Liver (tissue), 3 donors: ENCODE data around the gene UNKL.

Source experiments
- EGR1 ChIP-seq, 2 donors: IDR thresholded peaks; 2 replicates each; pipeline ENCODE4 v1.6.1; 2016 to 2018; ENCODE audit warnings: antibody characterized with exemption in 2 of 2, low read depth in 2 of 2
- GABPA ChIP-seq, 2 donors: IDR thresholded peaks in 1 of 2; conservative IDR thresholded peaks in 1 of 2; 2 replicates each; pipeline ENCODE4 v1.6.1; 2016; ENCODE audit warnings: antibody characterized with exemption in 2 of 2, mild to moderate bottlenecking in 1 of 2, moderate library complexity in 1 of 2
- HNF4G ChIP-seq: IDR thresholded peaks from 2 replicates; pipeline ENCODE4 v1.6.1; 2016; ENCODE audit warnings: antibody characterized with exemption
- JUND ChIP-seq, 2 donors: IDR thresholded peaks; 2 replicates each; pipeline ENCODE4 v1.6.1; 2016; ENCODE audit warnings: antibody characterized with exemption in 2 of 2
- RAD21 ChIP-seq, 2 donors: IDR thresholded peaks; 2 replicates each; pipeline ENCODE4 v1.6.1; 2016; ENCODE audit warnings: antibody characterized with exemption in 2 of 2, mild to moderate bottlenecking in 2 of 2
- RXRA ChIP-seq, 2 donors: IDR thresholded peaks; 2 replicates each; pipeline ENCODE4 v1.6.1; 2017 to 2018; ENCODE audit warnings: antibody characterized with exemption in 2 of 2, mild to moderate bottlenecking in 1 of 2
- SP1 ChIP-seq: IDR thresholded peaks from 2 replicates; pipeline ENCODE4 v1.6.1; 2018; ENCODE audit warnings: antibody characterized with exemption, mild to moderate bottlenecking
- TAF1 ChIP-seq: conservative IDR thresholded peaks from 2 replicates; pipeline ENCODE4 v1.6.1; 2016; ENCODE audit warnings: antibody characterized with exemption, mild to moderate bottlenecking
- YY1 ChIP-seq: IDR thresholded peaks from 2 replicates; pipeline ENCODE4 v1.6.1; 2016; ENCODE audit warnings: antibody characterized with exemption, mild to moderate bottlenecking
- TF ChIP-seq, protein P1 (sequence below): fragments of 150-350 bp; IDR thresholded peaks from 2 replicates; pipeline ENCODE4 v1.5.1; 2017; ENCODE audit warnings: improper control_type of control experiment, low read depth, low read length; ENCODE audit not compliant: missing input control
- TF ChIP-seq, protein P2 (sequence below): IDR thresholded peaks from 2 replicates; pipeline ENCODE4 v1.6.1; 2016; ENCODE audit warnings: antibody characterized with exemption, mild to moderate bottlenecking
- TF ChIP-seq, protein P3 (sequence below): IDR thresholded peaks from 2 replicates; pipeline ENCODE4 v1.6.1; 2016; ENCODE audit warnings: antibody characterized with exemption
- TF ChIP-seq, protein P4 (sequence below): IDR thresholded peaks from 2 replicates; pipeline ENCODE4 v1.6.1; 2016; ENCODE audit warnings: antibody characterized with exemption
- donor health status: healthy.
- donor health status: healthy.

DNA sequence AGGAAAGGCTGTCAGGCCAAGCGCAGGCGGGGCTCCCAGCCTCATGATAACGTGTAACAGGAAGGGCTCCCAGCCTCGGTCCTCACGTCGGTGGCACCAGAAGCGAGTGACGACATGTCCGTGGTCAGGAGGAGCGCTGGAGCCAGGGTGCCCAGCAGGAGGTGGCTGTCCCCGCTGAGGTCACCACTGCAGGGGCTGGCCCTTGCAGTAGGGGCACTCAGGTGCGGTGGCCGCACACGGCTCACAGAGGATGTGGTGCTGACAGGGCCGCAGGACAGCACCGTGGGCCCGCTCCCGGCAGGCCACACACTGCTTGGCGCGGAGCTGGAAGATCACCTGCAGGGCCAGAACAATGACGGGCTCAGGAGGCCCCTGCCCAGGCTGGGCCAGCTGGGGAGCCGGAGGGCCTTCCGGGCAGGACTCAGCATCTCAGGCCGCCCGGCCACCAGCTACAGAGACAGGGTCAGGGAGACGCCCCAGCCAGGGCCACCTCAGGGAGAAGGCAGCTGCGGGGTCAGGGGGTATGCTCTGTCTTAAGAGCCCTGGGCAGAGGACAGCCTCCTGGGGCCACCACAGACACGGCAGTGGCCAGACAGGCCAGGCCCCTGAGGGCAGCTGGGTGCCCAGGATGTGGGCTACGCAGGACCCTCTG lies 48.3 kb downstream of the UNKL start:
- no peak for TF ChIP-seq SP1
- TF ChIP-seq, protein P1, sequence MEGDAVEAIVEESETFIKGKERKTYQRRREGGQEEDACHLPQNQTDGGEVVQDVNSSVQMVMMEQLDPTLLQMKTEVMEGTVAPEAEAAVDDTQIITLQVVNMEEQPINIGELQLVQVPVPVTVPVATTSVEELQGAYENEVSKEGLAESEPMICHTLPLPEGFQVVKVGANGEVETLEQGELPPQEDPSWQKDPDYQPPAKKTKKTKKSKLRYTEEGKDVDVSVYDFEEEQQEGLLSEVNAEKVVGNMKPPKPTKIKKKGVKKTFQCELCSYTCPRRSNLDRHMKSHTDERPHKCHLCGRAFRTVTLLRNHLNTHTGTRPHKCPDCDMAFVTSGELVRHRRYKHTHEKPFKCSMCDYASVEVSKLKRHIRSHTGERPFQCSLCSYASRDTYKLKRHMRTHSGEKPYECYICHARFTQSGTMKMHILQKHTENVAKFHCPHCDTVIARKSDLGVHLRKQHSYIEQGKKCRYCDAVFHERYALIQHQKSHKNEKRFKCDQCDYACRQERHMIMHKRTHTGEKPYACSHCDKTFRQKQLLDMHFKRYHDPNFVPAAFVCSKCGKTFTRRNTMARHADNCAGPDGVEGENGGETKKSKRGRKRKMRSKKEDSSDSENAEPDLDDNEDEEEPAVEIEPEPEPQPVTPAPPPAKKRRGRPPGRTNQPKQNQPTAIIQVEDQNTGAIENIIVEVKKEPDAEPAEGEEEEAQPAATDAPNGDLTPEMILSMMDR, result no peak
- TF ChIP-seq JUND (IDR thresholded peaks at IDR 0.05), result no peak
- TF ChIP-seq, protein P2, sequence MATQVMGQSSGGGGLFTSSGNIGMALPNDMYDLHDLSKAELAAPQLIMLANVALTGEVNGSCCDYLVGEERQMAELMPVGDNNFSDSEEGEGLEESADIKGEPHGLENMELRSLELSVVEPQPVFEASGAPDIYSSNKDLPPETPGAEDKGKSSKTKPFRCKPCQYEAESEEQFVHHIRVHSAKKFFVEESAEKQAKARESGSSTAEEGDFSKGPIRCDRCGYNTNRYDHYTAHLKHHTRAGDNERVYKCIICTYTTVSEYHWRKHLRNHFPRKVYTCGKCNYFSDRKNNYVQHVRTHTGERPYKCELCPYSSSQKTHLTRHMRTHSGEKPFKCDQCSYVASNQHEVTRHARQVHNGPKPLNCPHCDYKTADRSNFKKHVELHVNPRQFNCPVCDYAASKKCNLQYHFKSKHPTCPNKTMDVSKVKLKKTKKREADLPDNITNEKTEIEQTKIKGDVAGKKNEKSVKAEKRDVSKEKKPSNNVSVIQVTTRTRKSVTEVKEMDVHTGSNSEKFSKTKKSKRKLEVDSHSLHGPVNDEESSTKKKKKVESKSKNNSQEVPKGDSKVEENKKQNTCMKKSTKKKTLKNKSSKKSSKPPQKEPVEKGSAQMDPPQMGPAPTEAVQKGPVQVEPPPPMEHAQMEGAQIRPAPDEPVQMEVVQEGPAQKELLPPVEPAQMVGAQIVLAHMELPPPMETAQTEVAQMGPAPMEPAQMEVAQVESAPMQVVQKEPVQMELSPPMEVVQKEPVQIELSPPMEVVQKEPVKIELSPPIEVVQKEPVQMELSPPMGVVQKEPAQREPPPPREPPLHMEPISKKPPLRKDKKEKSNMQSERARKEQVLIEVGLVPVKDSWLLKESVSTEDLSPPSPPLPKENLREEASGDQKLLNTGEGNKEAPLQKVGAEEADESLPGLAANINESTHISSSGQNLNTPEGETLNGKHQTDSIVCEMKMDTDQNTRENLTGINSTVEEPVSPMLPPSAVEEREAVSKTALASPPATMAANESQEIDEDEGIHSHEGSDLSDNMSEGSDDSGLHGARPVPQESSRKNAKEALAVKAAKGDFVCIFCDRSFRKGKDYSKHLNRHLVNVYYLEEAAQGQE, result no peak
- TF ChIP-seq, protein P3, sequence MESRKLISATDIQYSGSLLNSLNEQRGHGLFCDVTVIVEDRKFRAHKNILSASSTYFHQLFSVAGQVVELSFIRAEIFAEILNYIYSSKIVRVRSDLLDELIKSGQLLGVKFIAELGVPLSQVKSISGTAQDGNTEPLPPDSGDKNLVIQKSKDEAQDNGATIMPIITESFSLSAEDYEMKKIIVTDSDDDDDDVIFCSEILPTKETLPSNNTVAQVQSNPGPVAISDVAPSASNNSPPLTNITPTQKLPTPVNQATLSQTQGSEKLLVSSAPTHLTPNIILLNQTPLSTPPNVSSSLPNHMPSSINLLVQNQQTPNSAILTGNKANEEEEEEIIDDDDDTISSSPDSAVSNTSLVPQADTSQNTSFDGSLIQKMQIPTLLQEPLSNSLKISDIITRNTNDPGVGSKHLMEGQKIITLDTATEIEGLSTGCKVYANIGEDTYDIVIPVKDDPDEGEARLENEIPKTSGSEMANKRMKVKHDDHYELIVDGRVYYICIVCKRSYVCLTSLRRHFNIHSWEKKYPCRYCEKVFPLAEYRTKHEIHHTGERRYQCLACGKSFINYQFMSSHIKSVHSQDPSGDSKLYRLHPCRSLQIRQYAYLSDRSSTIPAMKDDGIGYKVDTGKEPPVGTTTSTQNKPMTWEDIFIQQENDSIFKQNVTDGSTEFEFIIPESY, result no peak
- TF ChIP-seq RAD21 (IDR thresholded peaks at IDR 0.05), result no peak
- TF ChIP-seq EGR1 (IDR thresholded peaks at IDR 0.05; ENCODE audit: low read depth in 2 of 2), result no peak
- TF ChIP-seq YY1, result no peak
- TF ChIP-seq TAF1, result no peak
- TF ChIP-seq RXRA (IDR thresholded peaks at IDR 0.05), result no peak
- no peak for TF ChIP-seq GABPA (IDR thresholded peaks at IDR 0.05 in 1 of 2, conservative IDR thresholded peaks at IDR 0.05 in 1 of 2)
- TF ChIP-seq, protein P4, sequence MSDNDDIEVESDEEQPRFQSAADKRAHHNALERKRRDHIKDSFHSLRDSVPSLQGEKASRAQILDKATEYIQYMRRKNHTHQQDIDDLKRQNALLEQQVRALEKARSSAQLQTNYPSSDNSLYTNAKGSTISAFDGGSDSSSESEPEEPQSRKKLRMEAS, result no peak
- TF ChIP-seq HNF4G, result no peak
